Measurements from ENCODE around the gene OR1E2.
"Not testable (repeated sequence)": the region's sequence is repeated elsewhere in the genome, so short reads cannot be mapped to it uniquely, and the experiment has no call there.

The OR1E2 gene, protein sequence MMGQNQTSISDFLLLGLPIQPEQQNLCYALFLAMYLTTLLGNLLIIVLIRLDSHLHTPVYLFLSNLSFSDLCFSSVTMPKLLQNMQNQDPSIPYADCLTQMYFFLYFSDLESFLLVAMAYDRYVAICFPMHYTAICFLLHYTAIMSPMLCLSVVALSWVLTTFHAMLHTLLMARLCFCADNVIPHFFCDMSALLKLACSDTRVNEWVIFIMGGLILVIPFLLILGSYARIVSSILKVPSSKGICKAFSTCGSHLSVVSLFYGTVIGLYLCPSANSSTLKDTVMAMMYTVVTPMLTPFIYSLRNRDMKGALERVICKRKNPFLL

DNA sequence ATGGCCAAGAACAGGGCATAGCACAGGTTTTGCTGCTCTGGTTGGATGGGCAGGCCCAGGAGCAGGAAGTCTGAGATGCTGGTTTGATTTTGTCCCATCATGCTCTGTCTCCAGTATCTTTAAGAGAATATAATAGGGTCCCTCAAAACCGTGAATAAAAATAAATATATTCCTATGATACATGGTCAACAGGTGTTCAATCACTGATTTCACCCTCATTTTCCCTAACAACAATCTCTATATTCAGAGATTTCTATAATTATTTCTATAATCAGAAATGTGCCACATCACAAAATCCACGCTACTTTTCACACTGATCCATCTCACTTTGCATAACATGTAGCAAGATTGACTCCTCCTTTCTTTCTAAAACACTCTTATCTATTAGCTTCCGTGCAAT lies at the start of gene OR1E2:
Gene OR1E2 (minus strand): TSS at position 101 of the 400 bp plus-strand sequence. CDS start 0 bp downstream, at position 101.
- DNase-seq, result no peak

GRCh38 chr17:3482852-3483251 lies 49.2 kb upstream of the OR1E2 start:
- no peak for DNase-seq

GRCh38 chr17:3479988-3480387 lies 46.3 kb upstream of the OR1E2 start:
- DNase-seq, result no peak

GRCh38 chr17:3475812-3476610 lies 42.4 kb upstream of the OR1E2 start, which contains the start of gene ASPA:
ASPA (plus strand) TSS chr17:3475997; CDS start chr17:3476160, 163 bp downstream.
- DNase-seq, result no peak

GRCh38 chr17:3475251-3475685 lies 41.6 kb upstream of the OR1E2 start:
- DNase-seq, result no peak

DNA sequence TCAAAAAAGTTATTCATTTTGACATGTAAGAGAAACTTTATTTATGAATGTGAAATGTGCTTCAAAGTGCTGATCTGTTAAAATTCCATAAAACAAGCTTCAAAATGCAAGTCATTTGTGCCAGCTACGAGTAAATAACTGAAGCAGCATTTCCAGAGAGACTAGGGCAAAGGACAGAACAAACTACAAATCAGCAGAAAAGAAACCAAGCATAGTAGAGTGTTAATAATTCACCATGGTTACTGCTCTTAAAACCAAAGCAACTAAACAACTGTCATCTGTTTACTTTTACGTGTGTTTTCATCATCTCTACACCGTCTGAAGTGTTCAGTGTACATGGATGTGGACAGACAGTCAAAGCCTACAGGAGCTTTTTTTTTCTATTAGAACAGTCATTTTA lies 40.6 kb upstream of the OR1E2 start:
- no peak for DNase-seq

- no peak for DNase-seq
These were observed 38.5 kb upstream of the OR1E2 start for GRCh38 chr17:3472137-3472536.

- no peak for DNase-seq
These were observed 38.0 kb upstream of the OR1E2 start, which contains the start of gene SPATA22 for GRCh38 chr17:3471599-3471998. SPATA22 (minus strand) TSS chr17:3471819; CDS start chr17:3469325, 2,494 bp downstream.

DNA sequence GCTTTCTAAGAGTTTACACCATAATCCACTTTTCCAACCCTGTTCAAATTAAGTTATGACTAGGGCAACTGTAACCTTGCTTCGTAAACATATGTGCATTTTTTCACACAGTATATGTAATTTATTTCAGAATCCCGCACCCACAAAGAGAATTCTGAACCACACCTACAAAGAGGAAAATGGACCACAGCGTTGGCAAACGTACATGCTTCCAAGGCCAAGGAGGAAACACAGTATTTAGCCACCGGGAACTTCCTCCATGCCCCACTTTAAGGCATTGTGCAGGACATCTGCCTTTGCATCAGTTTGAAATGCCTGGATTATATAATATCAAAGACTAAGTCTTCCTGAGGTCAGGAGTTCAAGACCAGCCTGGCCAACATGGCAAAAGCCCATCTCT lies 35.9 kb upstream of the OR1E2 start:
- DNase-seq, result no peak

DNA sequence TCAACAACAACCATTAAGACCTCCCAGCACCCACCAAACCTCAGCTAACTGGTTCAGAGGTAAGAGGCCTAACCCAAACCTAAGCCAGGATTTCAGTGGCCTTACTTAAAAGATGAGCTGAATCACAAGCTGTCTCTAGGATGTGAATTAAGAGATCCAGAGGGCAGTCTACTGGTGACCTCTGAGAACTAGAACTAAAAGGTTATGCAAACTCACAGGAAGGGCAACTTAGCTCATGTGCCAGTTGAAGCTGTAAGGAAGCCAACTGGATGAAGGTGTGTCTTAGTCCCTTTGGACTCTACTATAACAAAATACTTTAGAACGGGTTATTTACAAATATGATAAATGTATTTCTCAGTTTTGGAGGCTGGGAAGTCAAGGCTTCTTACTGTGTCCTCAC lies 32.7 kb upstream of the OR1E2 start:
- DNase-seq, result not testable (repeated sequence)

- no peak for DNase-seq
These were observed 14.5 kb upstream of the OR1E2 start for GRCh38 chr17:3448059-3448665.

DNA sequence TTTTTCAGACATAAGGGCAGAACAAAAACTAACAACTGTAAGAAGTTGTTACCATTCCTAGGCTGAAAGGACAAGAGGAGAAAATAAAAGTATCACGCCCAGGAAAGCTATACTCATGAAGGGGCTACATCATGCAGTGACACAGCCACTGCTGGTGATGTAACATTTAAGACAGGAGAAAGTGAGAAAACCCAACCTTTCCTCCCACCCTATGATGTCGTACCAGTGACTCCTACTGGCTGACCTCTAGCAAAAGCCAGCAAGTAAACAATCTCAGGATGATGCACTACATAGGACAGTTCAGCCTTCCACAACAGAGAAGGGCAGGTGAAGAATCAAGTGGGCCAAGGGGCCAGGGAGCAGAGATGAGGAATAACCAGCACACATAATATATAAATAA lies 14.0 kb upstream of the OR1E2 start:
- DNase-seq, result no peak

DNA sequence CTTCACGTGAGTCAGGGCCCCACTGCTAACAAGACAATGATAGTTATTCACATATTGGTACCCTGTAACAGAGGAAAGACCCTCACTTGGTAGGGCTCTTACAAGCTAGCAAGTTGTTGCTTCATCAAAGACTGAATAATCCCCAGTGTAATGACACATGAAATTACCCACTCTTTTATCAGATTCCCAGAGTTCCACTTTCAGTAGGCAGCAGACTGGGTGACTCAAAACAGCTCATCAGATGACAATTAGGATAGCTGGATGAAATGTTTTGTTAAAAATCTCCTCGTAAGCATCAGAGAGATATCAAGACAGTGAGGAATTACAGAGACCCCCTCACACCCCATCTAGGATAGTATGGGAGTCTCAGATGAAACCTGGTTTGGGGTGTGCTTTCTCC lies 6.8 kb upstream of the OR1E2 start:
- DNase-seq, result no peak

GRCh38 chr17:3438368-3438767 lies 4.7 kb upstream of the OR1E2 start:
- DNase-seq, result no peak

DNA sequence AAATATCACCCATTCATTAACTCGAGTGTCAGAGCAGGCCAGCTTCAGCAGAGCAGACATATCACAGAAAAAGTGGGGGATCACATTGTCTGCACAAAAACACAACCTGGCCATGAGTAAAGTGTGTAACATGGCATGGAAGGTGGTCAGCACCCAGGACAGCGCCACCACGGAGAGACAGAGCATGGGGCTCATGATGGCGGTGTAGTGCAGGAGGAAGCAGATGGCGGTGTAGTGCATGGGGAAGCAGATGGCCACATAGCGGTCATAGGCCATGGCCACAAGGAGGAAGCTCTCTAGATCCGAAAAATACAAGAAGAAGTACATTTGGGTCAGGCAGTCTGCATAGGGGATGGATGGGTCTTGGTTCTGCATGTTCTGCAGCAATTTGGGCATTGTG lies 426 bp downstream of the OR1E2 start:
- peak; percentile 22 for DNase-seq

GRCh38 chr17:3418222-3418621 lies 15.4 kb downstream of the OR1E2 start:
- DNase-seq, result no peak

DNA sequence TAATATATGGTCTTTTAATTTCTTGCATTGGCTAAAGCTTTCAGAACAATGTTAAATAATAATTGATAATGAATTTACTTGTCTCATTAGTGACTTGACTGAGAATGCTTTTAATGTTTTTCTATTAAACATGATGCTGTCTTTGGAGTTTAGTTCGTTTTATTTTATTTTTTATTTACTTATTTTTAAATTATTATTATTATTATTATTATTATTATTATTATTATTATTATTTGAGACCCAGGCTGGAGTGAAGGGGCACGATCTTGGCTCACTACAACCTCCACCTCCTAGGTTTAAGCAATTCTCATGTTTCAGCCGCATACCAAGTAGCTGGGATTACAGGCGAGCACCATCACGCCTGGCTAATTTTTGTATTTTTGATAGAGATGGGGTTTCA lies 18.0 kb downstream of the OR1E2 start:
- no peak for DNase-seq

GRCh38 chr17:3412216-3412615 lies 21.4 kb downstream of the OR1E2 start:
- not testable (repeated sequence) for DNase-seq

GRCh38 chr17:3411070-3411469 lies 22.6 kb downstream of the OR1E2 start, which contains the start of gene OR3A3:
OR3A3 (plus strand) TSS chr17:3411370.
- no peak for DNase-seq

DNA sequence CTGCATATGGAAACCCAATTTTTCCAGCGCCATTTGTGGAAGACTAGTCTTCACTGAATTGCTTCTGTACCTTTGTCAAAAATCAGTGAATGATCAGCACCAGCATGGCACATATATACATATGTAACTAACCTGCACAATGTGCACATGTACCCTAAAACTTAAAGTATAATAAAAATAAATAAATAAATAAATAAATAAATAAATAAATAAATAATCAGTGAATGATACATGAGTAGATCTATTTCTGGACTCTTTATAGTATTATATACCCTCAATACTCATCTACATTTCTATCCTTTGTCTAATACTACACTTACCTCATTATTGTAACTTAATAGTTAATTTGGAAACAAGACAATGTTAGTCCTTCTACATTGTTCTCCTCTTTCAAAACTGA lies 29.8 kb downstream of the OR1E2 start:
- not testable (repeated sequence) for DNase-seq

GRCh38 chr17:3401786-3402185 lies 31.9 kb downstream of the OR1E2 start:
- no peak for DNase-seq

GRCh38 chr17:3400055-3400454 lies 33.6 kb downstream of the OR1E2 start:
- DNase-seq, result no peak

- DNase-seq, result no peak
These were observed 35.3 kb downstream of the OR1E2 start, which contains the start of gene OR1E1 for GRCh38 chr17:3398310-3398709. OR1E1 (minus strand) TSS chr17:3398410; CDS start chr17:3398410, 0 bp downstream.

All from CD4-positive, alpha-beta T cell treated with Interferon gamma for 1 hour (primary cell).